Immature natural killer cell (primary cell): ENCODE measurements around the gene BMP8B. TPM values are rescaled to one million over a fixed set of nuclear protein-coding genes. Genes with fewer than 3 reads are reported as not detected.
"Not testable (repeated sequence)": the region's sequence is repeated elsewhere in the genome, so short reads cannot be mapped to it uniquely, and the experiment has no call there.

ENCODE experiments used
- DNase-seq, 3 donors: peaks; one replicate each; pipeline ENCODE4 v3.0.0; 2022; ENCODE audit warnings: mixed read lengths in 1 of 3
- H3K27ac Mint-ChIP-seq, 6 donors: one replicate each; pipeline ENCODE4 v1.8.0; 2020; ENCODE audit warnings: mixed read lengths in 6 of 6, mild to moderate bottlenecking in 5 of 6, inconsistent platforms in 4 of 6, moderate library complexity in 3 of 6
- H3K27me3 Mint-ChIP-seq, 3 donors: one replicate each; pipeline ENCODE4 v1.8.0; 2020 to 2021; ENCODE audit warnings: low read depth in 3 of 3, mild to moderate bottlenecking in 3 of 3, mixed read lengths in 3 of 3, moderate library complexity in 3 of 3, inconsistent platforms in 1 of 3
- H3K36me3 Mint-ChIP-seq, 3 donors: one replicate each; pipeline ENCODE4 v1.8.0; 2020; ENCODE audit warnings: mixed read lengths in 3 of 3, inconsistent platforms in 2 of 3, mild to moderate bottlenecking in 2 of 3
- H3K4me1 Mint-ChIP-seq, 2 donors: one replicate each; pipeline ENCODE4 v1.8.0; 2020; ENCODE audit warnings: inconsistent platforms in 2 of 2, mild to moderate bottlenecking in 2 of 2, mixed read lengths in 2 of 2, moderate library complexity in 1 of 2
- H3K4me3 Mint-ChIP-seq, 5 donors: one replicate each; pipeline ENCODE4 v1.8.0; 2020; ENCODE audit warnings: mild to moderate bottlenecking in 5 of 5, mixed read lengths in 5 of 5, inconsistent platforms in 3 of 5, moderate library complexity in 3 of 5
- H3K9me3 Mint-ChIP-seq, 6 donors: one replicate each; pipeline ENCODE4 v1.8.0; 2020; ENCODE audit warnings: mild to moderate bottlenecking in 6 of 6, mixed read lengths in 6 of 6, inconsistent platforms in 4 of 6, moderate library complexity in 3 of 6
- polyA plus RNA-seq, 3 donors: library from polyadenylated mRNA; unstranded; fragments of 300-500 nt; fragmentation: Illumina TruSeq; gene quantifications; one replicate each; pipeline ENCODE4 v1.2.3, GENCODE V29; 2021

Gene BMP8B, protein sequence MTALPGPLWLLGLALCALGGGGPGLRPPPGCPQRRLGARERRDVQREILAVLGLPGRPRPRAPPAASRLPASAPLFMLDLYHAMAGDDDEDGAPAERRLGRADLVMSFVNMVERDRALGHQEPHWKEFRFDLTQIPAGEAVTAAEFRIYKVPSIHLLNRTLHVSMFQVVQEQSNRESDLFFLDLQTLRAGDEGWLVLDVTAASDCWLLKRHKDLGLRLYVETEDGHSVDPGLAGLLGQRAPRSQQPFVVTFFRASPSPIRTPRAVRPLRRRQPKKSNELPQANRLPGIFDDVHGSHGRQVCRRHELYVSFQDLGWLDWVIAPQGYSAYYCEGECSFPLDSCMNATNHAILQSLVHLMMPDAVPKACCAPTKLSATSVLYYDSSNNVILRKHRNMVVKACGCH
- under 1 TPM; 0.09 to 0.31 (median 0.16) TPM for polyA plus RNA-seq

DNA sequence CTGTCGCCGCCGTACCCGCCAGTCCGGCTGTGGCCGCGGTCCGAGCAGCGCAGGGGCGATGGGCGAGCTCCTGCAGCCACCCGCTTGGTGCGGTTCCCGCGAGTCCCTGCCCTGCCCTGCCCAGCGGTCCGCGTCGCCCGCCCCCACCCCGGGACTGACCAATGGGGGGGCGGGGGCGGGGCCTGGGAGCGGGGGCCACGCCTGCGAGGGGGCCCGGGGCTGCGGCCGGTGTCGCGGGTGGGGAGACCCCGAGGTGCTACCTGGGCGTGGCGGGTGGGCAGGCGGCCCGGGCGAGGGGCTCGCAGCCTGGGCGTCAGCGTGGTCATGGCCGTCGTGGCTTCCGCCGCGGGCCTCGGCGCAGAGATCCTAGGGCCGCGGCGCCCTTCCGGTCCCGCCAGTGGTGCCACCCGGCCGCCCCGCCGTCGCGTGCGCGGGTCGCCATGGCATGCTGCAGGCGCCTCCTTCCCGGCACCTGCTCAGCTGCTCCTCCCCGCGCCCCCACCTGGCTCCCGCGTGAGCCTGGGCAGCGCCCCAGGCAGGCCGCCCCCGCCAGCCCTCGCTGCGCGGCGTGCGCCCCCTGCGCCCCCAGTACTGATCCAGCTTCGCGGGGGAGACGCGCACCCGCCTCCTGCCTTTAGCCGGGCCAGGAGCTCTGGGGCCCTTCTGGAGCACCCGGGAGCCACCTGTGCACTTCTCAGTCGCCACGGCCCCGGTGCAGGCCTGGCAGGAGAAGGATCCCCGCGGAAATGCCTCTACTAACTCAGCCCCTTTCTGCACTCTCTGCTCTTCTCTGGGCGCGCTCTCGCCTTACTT lies at the start of gene BMP8B:
BMP8B (minus strand) TSS at position 108 of the 813 bp plus-strand sequence. CDS start 380 bp downstream, outside the sequence.
- Mint-ChIP-seq H3K36me3 (peaks cover 0 to 5% (median 0%) of the 10 kb centered on the region in 3 donors), H3K4me3 (peak within 1 kb of the TSS; percentile 78 to 88 (median 85)), H3K4me1 (peaks cover 7 to 20% of the 10 kb centered on the region in 2 donors), H3K27me3 (peaks cover 2% of the 10 kb centered on the region in 3 donors), H3K27ac (peak within 1 kb of the TSS; percentile 57 to 86 (median 66)), H3K9me3 (no peaks in the 10 kb centered on the region)
- DNase-seq = peak; percentile 68 to 72 (median 69)

DNA sequence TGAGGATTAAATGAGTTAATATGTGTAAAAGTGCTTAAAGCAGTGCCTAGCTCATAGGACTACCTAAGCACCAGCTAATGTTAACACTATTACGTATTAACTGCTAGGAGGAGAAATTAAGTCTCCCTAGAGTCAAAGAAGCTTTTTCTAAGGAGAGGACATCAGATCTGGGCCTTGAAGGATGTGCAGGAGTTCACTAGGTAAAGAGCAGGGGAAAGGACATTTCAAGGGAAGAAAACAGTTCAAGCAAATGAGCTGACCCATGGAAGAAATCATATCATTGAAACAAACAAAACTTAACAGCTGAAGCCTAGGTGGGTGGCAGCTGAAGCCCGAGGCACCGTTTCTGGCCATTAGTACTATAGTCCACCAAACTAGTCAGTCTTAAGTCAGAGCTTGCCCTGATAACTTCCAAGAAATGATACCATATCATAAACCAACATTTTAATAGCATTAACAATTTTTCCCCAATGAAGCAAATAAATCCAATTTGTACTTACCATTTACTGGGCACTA lies 48.0 kb upstream of the BMP8B start:
- H3K9me3 Mint-ChIP-seq = no peaks in the 10 kb centered on the region
- H3K27ac Mint-ChIP-seq = no peak overlapping the region
- peaks cover 8 to 31% (median 26%) of the 10 kb centered on the region in 3 donors for H3K36me3 Mint-ChIP-seq
- H3K4me3 Mint-ChIP-seq = no peak overlapping the region
- DNase-seq = no peak
- H3K4me1 Mint-ChIP-seq = peaks cover 0 to under 1% of the 10 kb centered on the region in 2 donors
- H3K27me3 Mint-ChIP-seq = peaks cover 0 to 2% (median 1%) of the 10 kb centered on the region in 3 donors

DNA sequence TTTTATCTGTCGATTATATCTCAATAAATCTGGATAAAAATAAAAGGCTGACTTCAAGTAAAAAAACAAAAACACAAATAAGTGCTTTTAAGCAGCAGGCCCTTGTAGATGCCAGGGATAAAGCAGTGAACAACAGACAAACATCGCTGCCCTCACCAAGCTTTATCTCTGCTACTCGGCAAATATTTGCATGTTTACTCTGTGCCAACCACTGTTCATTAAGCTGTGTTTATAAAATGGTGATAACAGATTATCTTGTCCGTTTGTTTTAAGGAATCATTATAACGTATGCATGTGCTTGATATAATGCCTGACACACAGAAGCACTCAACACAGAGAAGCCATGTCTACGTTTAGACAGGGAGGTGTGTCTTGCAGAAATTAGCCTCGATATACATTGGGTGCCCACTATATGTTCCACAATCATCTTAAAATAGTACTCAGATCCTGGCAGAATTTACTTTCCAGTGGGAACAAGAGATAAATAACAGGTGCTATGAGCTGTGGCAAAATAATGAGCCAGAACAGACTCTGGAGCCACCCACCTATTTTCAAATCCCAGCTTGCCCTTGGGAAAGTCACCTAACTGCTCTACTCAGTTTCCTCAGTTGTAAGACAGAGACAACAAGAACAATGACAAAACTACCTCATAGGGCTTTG lies 47.4 kb upstream of the BMP8B start:
- Mint-ChIP-seq H3K9me3 (no peaks in the 10 kb centered on the region), H3K27me3 (peaks cover 0 to 2% (median 1%) of the 10 kb centered on the region in 3 donors), H3K4me1 (no peaks in the 10 kb centered on the region), H3K36me3 (peaks cover 7 to 26% (median 20%) of the 10 kb centered on the region in 3 donors), H3K4me3 (no peak overlapping the region), H3K27ac (no peak overlapping the region)
- no peak for DNase-seq

DNA sequence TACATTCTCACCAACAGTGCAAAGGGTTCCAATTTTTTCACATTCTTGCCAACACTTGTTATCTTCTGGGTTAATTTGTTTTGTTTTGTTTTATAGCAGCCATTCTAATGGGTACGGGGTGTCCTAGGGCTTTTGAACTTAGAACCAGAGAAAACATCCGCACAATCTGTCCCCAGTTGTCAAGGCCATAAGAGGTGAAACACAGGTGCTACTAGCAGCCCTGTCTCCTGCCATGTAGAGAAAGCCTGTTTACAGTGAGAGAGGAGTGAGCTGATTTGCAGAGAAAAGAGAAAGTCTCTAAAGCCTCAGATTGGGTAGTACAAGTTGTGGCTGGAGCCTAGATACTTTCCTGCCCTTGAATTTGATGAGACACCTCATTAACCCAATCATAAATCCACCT lies 46.4 kb upstream of the BMP8B start:
- Mint-ChIP-seq H3K27ac (no peak overlapping the region), H3K36me3 (peaks cover 2 to 22% (median 18%) of the 10 kb centered on the region in 3 donors), H3K4me3 (no peak overlapping the region), H3K27me3 (peaks cover 0 to 4% (median 1%) of the 10 kb centered on the region in 3 donors), H3K9me3 (no peaks in the 10 kb centered on the region), H3K4me1 (no peaks in the 10 kb centered on the region)
- no peak for DNase-seq

DNA sequence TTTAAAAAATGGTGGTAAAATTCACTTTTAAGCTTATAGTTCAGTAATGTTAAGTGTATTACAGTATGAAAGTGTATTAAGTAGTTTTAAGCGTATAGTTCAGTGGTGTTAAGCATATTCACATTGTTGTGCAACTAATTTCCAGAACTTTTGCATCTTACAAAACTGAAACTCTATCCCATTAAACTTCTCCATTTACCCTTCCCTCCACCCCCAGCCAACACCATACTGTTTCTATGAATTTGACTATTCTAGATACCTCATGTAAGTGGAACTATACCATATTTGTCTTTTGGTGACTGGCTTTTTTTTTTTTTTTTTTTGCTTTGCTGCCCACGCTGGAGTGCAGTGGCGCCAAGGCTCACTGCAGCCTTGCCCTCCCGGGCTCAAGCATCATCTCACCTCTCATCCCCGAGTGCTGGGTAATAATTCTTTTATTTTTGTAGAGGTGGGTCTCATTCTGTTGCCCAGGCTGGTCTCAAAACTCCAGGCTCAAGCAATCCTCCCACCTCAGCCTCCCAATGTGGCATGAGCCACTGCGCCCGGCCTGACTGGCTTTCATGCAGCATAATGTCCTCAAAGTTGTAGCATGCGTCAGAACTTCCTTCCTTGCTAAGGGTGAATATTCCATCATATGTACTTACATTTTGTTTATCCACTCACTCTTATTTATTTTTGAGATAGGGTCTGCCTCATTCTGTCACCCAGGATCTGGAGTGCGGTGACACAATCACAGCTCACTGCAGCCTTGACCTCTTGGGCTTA lies 45.1 kb upstream of the BMP8B start:
- Mint-ChIP-seq H3K4me1 (no peaks in the 10 kb centered on the region), H3K36me3 (peaks cover 0 to 11% (median 9%) of the 10 kb centered on the region in 3 donors), H3K4me3 (no peak overlapping the region), H3K9me3 (no peaks in the 10 kb centered on the region), H3K27ac (no peak overlapping the region), H3K27me3 (peaks cover 1 to 4% (median 1%) of the 10 kb centered on the region in 3 donors)
- DNase-seq = no peak

DNA sequence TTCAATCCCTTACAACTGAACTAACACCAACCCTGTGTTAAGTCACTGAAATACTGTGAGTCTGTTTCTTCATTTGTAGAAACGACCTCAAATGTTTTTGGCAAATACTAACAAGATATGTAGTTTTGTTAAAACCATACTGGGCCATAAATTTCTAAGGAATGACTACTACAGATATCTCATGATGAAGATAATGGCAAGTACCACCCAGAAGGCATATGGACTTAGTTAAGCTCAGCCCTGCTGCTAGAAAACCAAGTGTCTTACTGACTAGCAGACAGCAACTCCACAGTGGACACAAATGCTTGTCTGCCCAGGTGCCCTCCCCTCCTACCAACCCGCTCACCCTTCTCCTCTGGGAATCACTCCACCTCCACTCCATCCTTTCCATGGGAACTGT lies 44.5 kb upstream of the BMP8B start:
- Mint-ChIP-seq H3K4me1 (no peaks in the 10 kb centered on the region), H3K4me3 (no peak overlapping the region), H3K27ac (no peak overlapping the region), H3K9me3 (no peaks in the 10 kb centered on the region), H3K36me3 (peaks cover 0 to 8% (median 7%) of the 10 kb centered on the region in 3 donors), H3K27me3 (peaks cover 1 to 4% (median 1%) of the 10 kb centered on the region in 3 donors)
- DNase-seq = no peak

DNA sequence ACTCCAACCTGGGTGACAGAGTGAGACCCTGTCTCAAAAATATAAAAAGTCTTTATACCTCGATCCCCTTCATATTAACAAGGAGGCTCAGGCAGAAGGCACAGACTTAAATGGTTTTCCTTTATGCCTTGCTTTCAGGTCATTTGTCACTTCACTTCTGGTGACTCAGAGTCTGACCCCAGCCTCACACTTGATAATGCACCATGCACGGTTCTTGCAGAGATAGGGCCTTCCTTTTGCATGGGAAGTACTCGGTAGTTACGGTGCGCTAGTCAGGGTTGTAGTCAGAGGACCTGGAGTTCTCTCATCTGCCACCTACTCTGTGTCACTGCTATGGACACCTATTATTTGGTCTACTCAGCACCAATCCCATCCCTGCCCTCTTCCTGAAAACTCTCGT lies 43.6 kb upstream of the BMP8B start:
- no peak overlapping the region for H3K4me3 Mint-ChIP-seq
- peaks cover 1 to 4% (median 1%) of the 10 kb centered on the region in 3 donors for H3K27me3 Mint-ChIP-seq
- DNase-seq = no peak
- H3K9me3 Mint-ChIP-seq = no peaks in the 10 kb centered on the region
- no peak overlapping the region for H3K27ac Mint-ChIP-seq
- H3K4me1 Mint-ChIP-seq = no peaks in the 10 kb centered on the region
- H3K36me3 Mint-ChIP-seq = peaks cover 0 to 7% (median 5%) of the 10 kb centered on the region in 3 donors

DNA sequence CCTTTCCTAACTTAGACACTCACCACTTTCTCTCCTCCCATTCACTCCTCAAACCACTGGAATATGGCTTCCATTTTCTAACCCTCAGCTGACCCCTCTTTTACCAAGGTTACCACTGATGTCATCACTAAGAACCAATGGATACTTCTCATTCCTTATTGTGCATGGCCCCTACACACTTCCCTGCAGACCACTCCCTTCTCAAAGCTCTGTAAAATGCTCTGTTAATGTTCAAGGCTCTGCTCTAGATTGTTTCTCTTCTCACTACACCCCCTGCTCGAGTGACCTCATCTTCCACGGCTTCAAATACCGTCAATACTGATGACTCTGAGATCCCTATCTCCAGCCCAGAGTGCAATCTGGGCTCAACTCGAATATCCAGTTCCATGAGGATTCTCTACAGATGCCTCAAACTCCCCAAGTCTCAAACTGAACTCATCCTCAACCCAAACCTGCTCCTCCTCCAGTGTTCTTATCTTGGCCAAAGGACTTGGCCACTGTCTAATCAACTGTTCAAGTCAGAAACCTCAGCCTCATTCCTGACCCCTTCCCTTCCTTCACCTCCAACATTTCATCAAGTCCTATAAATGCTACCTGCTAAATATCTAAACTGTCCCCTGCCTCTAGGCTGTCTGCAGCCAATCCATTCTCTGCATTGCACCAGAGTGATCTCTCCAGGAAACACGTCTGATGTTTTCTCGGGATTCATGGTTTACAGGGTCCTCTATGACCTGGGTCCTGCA lies 41.3 kb upstream of the BMP8B start:
- no peak overlapping the region for H3K27ac Mint-ChIP-seq
- H3K4me1 Mint-ChIP-seq = no peaks in the 10 kb centered on the region
- no peaks in the 10 kb centered on the region for H3K36me3 Mint-ChIP-seq
- H3K9me3 Mint-ChIP-seq = no peaks in the 10 kb centered on the region
- peaks cover 4 to 6% (median 5%) of the 10 kb centered on the region in 3 donors for H3K27me3 Mint-ChIP-seq
- H3K4me3 Mint-ChIP-seq = no peak overlapping the region
- DNase-seq = no peak

DNA sequence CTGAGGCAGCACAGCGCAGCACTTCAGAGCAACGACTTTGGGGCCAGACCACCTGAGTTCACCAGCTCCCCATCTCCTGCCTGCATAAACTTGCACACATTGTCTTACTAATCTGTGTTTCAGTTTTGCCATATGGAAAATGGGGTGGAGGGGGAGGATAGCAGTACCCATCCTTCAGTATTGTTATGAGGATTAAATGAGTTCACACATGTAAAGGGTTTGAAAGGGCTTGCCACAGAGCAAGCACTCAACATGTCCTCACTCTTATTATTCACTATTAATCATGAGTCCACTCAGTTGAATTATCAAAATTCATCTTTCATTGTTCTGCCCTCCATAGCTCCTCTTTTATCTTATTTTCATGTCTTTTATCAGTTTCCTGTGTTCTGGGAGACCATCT lies 40.1 kb upstream of the BMP8B start:
- Mint-ChIP-seq H3K36me3 (no peaks in the 10 kb centered on the region), H3K9me3 (no peaks in the 10 kb centered on the region), H3K27ac (no peak overlapping the region)

DNA sequence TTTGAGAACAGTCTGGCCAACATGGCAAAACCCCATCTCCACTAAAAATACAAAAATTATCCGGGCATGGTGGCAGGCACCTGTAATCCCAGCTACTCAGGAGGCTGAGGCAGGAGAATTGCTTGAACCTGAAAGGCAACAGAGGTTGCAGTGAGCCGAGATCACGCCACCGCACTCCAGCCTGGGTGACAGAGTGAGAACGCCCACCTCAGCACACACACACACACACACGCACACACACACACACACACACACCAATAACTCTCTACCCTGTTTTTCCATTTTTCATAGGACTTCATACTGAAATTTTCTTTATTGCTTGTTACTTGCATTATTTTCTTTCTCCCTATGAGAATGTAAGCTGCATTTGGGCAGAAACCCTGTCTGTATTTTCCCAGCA lies 39.6 kb upstream of the BMP8B start:
- H3K27ac Mint-ChIP-seq, H3K9me3 Mint-ChIP-seq, H3K4me1 Mint-ChIP-seq, H3K36me3 Mint-ChIP-seq, H3K27me3 Mint-ChIP-seq, DNase-seq, H3K4me3 Mint-ChIP-seq: not testable (repeated sequence)

More for the DNA sequence above, 40.1 kb upstream of the BMP8B start:
- H3K4me3 Mint-ChIP-seq = no peak overlapping the region
- no peaks in the 10 kb centered on the region for H3K4me1 Mint-ChIP-seq
- H3K27me3 Mint-ChIP-seq = peaks cover 4 to 5% (median 4%) of the 10 kb centered on the region in 3 donors
- DNase-seq = no peak

DNA sequence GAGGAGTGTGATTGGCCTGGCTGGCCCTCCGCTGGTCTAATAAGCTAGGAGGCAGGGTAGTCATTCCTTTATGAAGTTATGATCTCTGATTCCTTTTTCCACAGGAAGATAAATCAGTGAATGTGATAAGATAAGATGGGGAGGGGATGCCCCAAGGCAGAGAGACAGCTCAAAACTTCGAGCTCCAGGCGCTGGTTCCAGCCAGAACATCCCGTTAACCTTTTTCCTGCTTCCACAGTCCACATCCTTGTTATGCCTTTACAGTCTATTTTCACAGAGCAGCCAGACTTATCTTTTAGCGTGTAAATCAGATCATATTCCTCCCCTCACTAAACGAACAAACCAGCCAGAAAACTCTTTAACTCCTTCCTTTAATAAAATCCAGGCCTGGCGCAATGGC lies 38.5 kb upstream of the BMP8B start:
- no peaks in the 10 kb centered on the region for H3K9me3 Mint-ChIP-seq
- H3K27ac Mint-ChIP-seq = no peak overlapping the region
- H3K4me3 Mint-ChIP-seq = no peak overlapping the region
- no peaks in the 10 kb centered on the region for H3K4me1 Mint-ChIP-seq
- peaks cover 2 to 5% (median 4%) of the 10 kb centered on the region in 3 donors for H3K27me3 Mint-ChIP-seq
- no peak for DNase-seq
- no peaks in the 10 kb centered on the region for H3K36me3 Mint-ChIP-seq

DNA sequence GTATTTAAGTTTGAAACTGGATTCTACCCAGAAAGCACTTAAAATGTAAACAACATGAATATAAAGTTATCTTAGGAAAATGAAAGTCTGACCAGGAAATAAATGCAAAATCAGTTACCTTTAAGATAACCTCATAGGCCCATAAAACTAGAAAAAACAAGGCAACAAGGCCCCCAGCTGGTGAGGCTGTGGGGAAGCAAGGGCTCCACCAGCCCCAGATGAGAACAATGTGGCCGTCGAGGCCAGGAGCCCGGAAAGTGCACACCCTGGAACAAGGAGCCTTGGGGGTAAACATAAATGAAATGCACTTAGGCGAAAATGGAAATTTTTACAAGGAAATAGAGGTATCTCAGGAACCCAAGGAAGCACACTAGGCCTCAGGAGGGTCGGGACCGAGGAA lies 37.9 kb upstream of the BMP8B start:
- Mint-ChIP-seq H3K4me3 (no peak overlapping the region), H3K9me3 (no peaks in the 10 kb centered on the region), H3K27me3 (peaks cover 2 to 6% (median 5%) of the 10 kb centered on the region in 3 donors), H3K4me1 (no peaks in the 10 kb centered on the region), H3K36me3 (no peaks in the 10 kb centered on the region), H3K27ac (no peak overlapping the region)
- DNase-seq = no peak
